NB4 (cell line): Measurements from ENCODE around the gene S100PBP.

ENCODE experiments used
- TF ChIP-seq, protein P1 (sequence below): IDR thresholded peaks from one replicate; pipeline ENCODE4 v1.5.1; 2012; ENCODE audit warnings: low read depth, low read length
- TF ChIP-seq, protein P2 (sequence below): IDR thresholded peaks from 2 replicates; pipeline ENCODE4 v1.6.1; 2011; ENCODE audit warnings: low read depth, low read length

DNA sequence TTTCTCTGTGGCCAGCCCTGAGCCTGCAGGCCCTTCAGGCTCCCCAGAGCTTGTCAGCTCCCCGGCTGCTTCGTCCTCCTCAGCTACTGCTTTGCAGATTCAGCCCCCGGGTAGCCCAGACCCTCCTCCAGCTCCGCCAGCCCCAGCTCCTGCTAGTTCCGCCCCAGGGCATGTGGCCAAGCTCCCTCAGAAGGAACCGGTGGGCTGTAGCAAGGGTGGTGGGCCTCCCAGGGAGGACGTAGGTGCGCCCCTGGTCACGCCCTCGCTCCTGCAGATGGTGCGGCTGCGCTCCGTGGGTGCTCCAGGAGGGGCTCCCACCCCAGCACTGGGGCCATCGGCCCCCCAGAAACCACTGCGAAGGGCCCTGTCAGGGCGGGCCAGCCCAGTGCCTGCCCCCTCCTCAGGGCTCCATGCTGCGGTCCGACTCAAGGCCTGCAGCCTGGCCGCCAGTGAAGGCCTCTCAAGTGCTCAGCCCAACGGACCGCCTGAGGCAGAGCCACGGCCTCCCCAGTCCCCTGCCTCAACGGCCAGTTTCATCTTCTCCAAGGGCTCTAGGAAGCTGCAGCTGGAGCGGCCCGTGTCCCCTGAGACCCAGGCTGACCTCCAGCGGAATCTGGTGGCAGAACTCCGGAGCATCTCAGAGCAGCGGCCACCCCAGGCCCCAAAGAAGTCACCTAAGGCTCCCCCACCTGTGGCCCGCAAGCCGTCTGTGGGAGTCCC is 45.7 kb upstream of the S100PBP start:
- TF ChIP-seq, protein P1, sequence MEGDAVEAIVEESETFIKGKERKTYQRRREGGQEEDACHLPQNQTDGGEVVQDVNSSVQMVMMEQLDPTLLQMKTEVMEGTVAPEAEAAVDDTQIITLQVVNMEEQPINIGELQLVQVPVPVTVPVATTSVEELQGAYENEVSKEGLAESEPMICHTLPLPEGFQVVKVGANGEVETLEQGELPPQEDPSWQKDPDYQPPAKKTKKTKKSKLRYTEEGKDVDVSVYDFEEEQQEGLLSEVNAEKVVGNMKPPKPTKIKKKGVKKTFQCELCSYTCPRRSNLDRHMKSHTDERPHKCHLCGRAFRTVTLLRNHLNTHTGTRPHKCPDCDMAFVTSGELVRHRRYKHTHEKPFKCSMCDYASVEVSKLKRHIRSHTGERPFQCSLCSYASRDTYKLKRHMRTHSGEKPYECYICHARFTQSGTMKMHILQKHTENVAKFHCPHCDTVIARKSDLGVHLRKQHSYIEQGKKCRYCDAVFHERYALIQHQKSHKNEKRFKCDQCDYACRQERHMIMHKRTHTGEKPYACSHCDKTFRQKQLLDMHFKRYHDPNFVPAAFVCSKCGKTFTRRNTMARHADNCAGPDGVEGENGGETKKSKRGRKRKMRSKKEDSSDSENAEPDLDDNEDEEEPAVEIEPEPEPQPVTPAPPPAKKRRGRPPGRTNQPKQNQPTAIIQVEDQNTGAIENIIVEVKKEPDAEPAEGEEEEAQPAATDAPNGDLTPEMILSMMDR, result no peak
- TF ChIP-seq, protein P2, sequence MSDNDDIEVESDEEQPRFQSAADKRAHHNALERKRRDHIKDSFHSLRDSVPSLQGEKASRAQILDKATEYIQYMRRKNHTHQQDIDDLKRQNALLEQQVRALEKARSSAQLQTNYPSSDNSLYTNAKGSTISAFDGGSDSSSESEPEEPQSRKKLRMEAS, result no peak
